ENCODE results near the gene DTNB. TPM values are rescaled to one million over a fixed set of nuclear protein-coding genes. Genes with fewer than 3 reads are reported as not detected.
A peak's percentile ranks its signal among the peaks of the same experiment; 100 is the strongest.

DTNB gene
- total RNA-seq, 1 experiment from 2014 or later: 12.3 TPM

DNA sequence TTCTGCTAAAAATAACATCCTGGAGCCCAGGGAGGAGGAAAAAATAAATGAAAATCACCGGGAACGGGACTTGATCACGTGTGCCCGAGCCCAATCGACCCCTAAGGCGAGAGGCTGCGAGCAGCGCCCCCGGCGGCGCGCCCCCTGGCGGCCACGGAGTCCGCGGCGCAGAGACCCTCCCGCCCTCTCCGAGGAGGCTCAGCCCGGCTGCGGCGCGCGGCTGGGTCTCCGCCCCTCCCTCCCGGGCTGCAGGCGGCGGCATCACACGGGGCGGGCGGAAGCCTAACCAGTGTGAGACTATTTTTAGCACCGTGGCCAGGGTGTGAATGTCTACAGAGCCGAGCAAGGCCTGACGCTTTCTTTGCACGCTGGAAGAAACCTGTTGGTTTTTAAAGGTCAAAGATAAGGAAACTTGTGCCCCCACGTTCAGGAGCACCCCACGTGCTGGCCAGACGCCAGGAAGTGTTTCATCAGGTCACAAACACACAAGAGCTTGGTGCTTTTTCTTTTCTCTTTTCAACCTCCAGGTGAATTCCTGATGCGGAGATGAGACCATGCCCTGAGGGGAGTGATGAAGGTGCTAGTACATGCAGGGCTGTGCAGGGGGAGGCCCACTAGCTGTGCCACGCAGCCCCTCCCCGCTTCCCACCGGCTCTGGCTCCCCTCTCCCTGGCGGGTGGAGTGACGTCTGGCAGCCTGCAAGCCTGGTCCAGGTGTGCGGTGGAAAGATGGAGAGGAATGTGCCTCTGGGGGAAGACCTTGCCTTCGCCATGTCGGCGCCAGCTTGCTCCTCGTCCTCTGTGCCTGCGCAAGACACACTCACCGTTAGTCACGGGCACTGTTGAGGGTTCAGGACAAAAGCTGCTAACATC lies 296.4 kb downstream of the DTNB start:
- in situ Hi-C loops (cut with HindIII; ENCODE audit: low pct_unique_long_range_greater_than_20kb, low sequenced_read_pairs): no loop called here
- peak; percentile 90 for DNase-seq (ENCODE audit: low read depth)

DNA sequence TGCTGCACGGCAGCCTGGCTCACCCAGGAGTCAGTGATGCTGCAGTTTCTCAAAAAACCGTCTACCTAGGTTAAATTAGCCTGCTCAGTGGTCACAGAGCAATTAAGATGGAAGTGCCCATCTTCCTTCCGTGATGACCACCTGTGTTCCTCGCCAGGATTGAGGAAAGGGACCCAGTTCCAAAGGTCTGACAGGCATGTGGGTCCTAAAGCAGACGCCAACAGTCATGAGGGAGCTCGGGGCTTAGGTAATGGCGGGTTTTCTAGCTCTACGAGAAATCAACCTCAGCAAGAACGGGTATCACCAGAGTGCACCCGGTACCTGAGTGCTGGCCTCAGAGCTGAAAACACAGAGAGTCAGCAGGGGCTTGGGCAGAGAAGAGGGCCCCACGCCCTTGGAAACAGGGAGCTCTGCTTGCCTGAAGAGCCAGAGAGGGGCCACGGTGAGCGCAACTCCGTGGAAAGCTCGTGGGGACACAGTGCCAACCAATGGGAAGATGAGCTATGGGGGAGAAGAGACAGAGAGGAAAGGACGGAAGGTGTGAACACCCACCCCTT lies 297.3 kb downstream of the DTNB start:
- DNase-seq (ENCODE audit: low read depth): no peak
- in situ Hi-C loops (cut with HindIII; ENCODE audit: low pct_unique_long_range_greater_than_20kb, low sequenced_read_pairs): no loop called here

DNA sequence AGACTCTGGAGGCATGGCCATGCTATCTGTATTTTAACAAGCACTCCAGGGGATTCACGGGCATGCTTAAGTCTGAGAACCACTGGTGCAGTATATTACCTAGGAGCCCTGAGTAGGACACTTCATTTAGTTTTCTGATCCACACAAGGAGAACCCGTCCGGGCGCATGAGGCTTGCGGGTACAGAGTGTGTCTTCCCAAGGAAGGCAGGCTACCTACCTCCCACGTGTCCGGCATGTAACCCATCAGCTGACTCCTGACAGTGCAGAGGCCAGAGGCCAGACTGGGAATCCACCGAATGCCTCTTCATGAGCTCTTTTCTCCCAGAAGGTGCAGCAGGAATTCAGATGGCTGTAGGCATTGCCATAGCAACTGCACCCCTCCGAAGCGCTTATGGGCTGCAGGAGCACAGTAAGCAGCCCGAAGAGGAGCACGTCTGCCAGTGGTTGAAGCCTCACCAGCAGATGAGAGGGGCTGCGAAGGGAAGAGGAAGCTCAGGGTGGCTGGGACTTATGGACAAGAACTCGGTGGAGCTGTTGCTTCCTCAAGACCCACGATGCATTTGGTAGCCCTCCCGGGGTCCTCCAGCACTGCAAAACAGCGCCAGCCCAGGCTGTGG lies 297.9 kb downstream of the DTNB start:
- in situ Hi-C loops (cut with HindIII; ENCODE audit: low pct_unique_long_range_greater_than_20kb, low sequenced_read_pairs): no loop called here
- no peak for DNase-seq (ENCODE audit: low read depth)

DNA sequence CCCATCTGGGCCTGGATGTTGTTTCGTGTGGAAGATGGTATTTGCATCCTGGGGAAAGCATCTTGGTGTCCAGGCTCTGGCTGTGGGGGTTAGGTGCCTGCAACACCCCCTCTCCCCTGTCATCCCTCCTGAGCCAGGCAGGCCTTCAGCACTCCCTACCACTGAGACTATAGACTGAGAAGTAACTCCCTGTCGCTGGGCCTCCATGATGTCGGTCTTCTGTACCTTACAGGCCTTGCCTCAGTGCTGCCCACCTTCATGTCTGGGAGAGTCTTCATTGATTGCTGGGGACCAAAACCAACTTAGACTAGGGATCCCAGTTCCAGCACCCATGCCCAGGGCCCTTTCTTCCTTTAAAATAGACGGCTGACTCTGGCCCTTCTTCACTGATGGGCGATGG lies 298.6 kb downstream of the DTNB start:
- in situ Hi-C loops (cut with HindIII; ENCODE audit: low pct_unique_long_range_greater_than_20kb, low sequenced_read_pairs): no loop called here

DNA sequence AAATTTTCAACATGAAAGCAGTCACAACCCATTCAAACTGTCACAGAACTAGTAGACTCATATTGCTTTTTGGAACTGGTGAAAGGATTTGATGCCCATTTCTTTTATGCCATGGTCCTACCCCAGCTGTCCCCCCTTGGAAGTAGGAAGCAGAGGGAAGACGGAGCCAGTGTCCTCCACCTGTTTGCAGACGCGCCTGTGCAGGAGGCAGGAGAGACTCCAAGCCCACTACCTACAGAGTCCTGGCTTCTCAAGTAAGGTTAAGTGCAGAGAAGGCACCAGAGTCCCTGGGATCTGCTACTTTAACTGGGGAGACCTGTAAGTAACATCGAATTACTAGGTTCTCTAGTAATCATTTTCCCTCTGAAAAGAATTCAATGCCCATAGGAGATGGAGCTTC lies 299.0 kb downstream of the DTNB start:
- no peak for DNase-seq (ENCODE audit: low read depth)
- in situ Hi-C loops (cut with HindIII; ENCODE audit: low pct_unique_long_range_greater_than_20kb, low sequenced_read_pairs): no loop called here

More for the DNA sequence above, 298.6 kb downstream of the DTNB start:
- no peak for DNase-seq (ENCODE audit: low read depth)

DNA sequence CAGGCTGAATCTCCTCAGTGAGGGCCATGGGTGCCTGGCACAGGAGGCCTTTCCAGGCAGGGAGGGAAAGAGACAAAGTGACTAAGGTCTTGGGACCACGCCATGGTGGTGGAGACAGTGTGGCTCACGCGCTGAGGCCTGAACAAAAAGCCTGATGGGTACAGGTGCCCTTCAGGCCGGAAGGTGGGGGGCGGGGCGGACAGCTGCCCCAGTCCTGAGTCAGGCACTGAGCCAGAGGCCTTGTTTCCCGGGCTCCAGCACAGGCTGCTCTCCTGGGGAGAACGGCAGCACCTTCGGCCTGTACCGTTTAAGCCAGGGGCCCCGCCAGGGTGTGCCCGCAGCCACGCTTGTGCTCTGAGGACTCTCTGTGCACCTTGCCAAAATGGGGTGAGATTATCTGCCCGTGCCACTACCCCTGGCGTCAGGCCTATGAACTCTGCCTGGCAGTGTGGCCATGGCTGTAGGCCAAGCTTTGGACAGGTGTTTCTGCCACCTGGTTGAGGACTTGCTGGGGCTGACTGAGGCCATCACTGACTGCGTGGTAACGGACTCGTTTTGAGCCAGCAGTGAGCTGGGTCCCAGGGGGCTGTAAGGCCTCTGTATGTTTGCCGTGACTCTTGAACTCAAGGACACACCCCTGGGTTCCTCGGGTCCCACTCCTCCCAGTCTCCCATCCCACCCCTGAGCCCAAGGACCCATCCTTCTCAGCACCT lies 300.0 kb downstream of the DTNB start:
- no peak for DNase-seq (ENCODE audit: low read depth)
- in situ Hi-C loops (cut with HindIII; ENCODE audit: low pct_unique_long_range_greater_than_20kb, low sequenced_read_pairs): no loop called here

DNA sequence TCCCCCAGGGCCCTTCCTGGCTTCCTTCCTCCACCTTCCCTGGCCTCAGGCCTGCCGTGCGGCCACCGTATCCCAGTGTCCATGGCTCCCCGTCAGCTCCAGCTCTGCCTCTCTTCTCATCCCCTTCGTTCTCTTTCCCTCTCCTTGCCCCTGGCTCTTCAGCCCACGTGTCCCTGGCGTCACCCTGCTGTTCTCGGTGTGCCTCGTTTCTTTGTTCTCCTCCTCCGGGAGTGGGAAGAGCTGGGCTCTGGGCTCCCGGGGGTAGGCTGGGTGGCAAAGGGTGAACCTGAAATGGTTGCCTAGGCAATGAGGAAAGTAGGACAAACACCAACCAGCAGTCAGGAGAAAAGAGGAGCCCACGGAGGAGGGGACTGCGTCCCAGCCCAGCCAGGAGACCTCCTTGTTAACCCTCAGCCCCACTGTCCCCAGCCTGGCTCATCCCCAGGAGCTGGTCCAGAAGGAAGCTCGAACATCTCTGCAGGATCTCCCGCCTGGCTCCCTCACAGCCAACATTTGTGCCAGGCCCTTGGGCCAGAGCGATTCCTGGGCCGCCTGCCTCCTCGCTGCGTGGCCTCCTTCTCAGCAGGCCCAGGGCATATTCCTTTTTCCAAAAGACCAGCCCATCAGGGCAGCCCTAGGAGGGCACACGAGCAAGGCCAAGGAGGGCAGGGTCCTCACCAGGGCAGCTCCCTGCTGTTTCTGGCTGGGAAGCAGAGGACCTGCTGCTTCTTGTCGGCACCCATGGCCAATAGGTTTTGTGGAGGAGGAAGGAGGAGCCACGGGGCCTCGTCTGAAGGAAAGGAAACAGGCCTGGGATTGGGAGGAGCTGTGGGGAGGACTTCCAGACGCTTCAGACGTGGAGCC lies 300.7 kb downstream of the DTNB start:
- DNase-seq (ENCODE audit: low read depth): no peak
- in situ Hi-C loops (cut with HindIII; ENCODE audit: low pct_unique_long_range_greater_than_20kb, low sequenced_read_pairs): no loop called here

DNA sequence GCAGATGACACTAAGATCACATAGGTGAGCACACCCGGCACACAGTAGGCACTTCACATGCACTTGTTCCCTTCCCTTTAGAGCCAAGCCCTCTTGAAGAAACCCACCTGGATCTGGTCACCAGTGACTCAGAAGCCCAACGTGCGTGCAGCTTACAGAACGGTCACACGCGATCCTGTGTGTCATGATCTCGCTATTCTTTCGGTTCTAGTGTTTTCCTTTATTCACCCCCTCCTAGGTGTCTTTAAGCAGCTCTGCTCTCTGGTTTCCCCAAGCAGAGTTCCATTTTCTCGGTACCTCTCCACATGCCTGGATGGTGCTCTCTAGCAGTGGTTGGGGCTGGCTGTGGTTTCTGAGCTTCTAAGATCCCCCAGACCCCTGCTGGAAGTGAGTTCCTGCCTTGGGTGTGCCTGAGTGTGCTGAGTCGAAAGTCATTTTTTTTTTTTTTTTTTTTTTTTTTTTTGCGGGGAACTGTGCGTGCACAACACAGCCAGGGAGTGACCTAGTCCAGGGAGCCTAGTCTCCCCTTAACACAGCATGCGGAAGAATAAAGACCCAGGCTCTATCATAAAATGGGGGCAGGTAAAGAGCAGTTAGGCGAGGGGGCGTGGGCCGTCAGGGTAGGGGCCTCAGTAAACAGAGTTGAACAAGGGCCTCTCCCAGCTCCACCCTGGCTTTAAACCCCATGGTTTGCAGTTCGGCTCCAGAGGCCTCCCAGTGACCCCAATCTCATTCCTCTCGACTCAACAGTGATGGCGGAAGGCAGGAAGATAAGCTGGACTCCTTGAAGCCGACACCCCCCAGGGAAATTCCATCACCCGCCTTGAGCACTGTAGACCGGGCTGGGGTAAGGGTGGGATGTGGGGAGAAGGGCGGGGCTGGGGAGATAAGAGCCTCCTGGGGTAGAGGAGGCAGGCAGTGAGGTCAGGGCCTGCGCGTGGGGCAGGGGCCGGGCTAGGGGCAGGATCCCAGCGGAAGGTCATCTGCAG lies 301.8 kb downstream of the DTNB start:
- DNase-seq (ENCODE audit: low read depth): no peak
- in situ Hi-C loops (cut with HindIII; ENCODE audit: low pct_unique_long_range_greater_than_20kb, low sequenced_read_pairs): no loop called here

DNA sequence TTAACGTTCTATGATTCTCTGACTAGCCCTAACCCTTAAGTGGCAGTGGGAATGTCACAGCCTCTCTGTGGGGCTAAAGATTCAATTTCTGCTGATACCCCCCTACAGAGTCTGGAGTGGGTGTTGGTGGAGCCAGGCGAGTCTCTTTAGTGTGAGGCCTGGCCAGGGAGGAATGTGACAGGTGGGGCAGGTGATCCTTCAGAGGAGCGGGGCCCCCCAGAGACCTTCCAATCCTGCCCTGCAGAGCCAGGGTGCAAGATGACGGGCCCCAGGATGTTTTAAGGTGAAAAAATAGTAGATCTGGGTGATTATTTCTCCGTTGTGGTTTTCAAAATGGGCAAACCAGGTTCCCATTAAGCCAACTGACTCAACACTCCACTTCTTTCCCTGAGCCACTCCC lies 303.5 kb downstream of the DTNB start:
- in situ Hi-C loops (cut with HindIII; ENCODE audit: low pct_unique_long_range_greater_than_20kb, low sequenced_read_pairs): no loop called here
- no peak for DNase-seq (ENCODE audit: low read depth)

DNA sequence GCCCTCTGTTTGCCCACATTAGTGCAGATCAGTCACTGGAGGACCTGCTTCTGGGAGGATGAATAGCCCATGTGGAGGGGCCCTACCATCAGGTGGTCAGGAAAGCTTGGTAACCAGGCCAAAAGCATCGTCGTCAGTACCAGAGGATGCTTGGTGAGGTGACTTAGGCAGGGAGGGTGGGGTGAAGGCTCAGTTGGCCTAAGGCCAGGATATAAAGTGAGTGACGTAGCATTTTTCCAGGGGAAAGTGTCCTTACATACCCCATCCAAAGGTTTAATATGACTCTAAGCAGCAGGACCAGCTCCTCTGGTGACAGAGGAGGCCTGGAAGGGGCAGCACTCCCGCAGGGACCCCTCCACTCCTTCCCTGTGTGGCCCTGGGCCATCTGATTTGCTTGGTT lies 303.9 kb downstream of the DTNB start:
- DNase-seq (ENCODE audit: low read depth): no peak
- in situ Hi-C loops (cut with HindIII; ENCODE audit: low pct_unique_long_range_greater_than_20kb, low sequenced_read_pairs): no loop called here

DNA sequence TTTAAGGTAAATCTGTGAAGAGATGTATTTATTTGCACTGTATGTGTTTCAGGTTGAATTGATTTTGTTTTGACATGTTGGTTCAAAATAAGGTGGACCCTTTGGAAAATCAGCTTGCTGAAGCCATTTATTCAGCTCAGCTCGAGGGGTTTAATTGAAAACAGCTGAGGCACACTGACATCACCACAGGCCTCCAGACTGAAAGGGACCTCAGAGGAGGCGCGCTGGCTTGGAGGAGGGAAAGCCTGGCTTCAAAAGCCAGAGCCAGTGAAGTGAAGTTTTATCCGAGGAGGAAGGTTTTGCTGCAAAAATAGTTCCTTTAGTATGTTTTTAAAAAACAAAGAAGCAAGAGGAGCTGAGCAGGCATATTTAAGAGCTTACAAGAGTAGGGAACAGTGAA lies 304.7 kb downstream of the DTNB start:
- DNase-seq (ENCODE audit: low read depth): no peak
- in situ Hi-C loops (cut with HindIII; ENCODE audit: low pct_unique_long_range_greater_than_20kb, low sequenced_read_pairs): no loop called here

DNA sequence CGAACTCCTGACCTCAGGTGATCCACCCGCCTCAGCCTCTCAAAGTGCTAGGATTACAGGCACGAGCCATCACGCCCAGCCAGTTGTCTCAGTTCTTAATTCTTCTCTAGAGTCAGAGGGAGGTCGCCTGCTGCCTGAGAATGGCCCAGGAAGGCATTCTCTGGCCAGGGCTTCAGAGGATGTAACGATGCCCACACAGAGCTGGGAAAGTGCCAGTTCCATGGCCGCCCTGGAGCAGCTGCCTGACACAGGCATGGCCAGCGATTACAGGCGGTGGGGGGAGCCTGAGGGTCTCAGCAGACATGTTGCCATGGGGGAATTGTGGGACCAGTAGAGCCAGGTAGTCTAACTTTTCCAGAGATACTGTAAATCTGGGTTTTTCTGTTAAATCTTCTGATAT lies 306.1 kb downstream of the DTNB start:
- no peak for DNase-seq (ENCODE audit: low read depth)
- in situ Hi-C loops (cut with HindIII; ENCODE audit: low pct_unique_long_range_greater_than_20kb, low sequenced_read_pairs): no loop called here

DNA sequence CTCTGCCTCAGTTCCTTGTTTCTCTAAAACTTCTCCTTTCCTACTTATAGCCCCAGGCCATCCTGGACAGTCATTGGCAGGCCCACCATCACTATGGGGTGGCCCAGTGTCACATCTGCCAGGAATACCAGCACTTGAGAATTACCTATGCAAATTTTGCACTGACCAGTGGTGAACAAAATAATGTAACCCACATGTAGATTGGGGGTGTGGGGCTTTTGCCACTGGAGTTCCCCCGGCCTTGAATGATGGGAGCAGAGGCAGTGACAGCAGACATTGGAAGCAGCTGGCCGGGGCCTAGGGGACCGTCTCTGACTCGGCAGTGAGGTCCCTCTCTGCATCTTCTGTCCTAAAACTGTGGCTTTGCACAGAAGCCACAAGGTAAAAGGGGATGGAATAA lies 306.7 kb downstream of the DTNB start:
- DNase-seq (ENCODE audit: low read depth): no peak
- in situ Hi-C loops (cut with HindIII; ENCODE audit: low pct_unique_long_range_greater_than_20kb, low sequenced_read_pairs): no loop called here

DNA sequence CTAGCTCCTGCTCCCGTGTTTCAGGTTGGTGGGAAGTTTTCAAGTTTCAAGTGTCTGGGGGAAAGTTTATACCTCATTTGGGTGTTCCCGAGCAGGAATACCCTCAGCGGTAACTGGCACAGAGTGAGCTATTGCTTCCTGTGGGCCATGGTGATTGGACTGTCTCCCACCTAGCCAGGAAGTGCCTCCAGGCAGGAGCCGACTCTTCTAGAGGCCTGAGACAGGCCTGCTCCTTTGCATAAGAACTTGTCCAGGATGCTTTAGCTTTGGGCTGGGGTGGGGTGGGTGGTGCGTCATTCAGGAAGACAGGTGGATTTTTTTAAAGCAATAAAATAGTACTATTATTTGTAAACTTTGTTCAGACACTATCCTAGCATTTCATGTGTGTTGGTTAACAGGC lies 308.1 kb downstream of the DTNB start:
- in situ Hi-C loops (cut with HindIII; ENCODE audit: low pct_unique_long_range_greater_than_20kb, low sequenced_read_pairs): no loop called here
- DNase-seq (ENCODE audit: low read depth): no peak

DNA sequence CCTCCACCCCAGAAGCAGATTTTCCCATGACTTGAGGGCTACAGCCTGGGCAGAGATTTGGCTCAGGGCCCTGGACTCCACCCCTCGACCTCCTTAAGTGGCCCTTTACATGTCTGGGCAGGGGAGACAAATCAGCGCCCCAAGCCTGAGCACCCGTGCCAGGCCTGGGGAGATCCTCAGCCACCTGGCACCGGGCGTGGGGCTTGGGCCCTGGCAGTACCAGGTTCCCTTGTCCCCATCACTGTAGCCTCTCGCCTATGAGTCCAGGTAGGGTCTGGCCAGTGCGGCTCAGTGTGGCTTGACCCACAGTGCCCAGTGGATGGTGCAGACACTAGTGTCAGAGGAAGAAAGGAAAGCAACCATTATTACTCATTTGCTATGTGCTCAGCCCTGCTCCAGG lies 309.6 kb downstream of the DTNB start:
- in situ Hi-C loops (cut with HindIII; ENCODE audit: low pct_unique_long_range_greater_than_20kb, low sequenced_read_pairs): no loop called here
- DNase-seq (ENCODE audit: low read depth): no peak

DNA sequence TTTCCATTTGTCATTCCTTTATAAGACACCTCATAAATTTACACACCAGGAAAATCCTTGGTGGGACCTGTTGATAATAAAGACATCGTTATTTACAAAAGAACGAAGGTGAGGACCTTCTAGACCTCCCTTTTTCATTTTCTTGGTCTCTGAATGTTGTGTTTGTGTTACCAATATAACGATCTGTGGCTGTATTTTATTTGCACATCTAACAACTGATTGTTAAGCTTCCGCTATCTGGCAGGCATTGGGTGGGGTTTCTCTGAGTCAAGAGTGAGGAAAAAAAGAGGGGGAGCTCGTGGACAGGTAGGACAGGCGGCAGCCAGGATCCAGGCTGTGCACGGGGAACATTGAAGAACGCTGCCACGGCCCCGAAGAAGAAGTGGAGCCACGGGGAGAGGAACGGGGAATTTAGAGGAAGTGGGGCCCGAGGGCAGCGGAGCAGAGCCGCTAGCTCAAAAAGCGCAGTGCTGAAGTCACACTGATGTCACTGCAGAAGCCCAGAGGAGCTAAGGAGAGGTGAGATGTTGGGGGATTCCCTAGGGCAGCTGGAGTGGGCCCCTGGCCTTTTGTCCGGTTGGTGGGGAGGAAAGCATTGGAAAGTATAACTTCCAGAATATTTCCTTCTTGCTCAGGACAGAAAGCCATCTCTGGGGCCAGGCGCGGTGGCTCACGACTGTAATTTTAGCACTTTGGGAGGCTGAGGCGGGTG lies 310.8 kb downstream of the DTNB start:
- DNase-seq (ENCODE audit: low read depth): no peak
- in situ Hi-C loops (cut with HindIII; ENCODE audit: low pct_unique_long_range_greater_than_20kb, low sequenced_read_pairs): no loop called here

DNA sequence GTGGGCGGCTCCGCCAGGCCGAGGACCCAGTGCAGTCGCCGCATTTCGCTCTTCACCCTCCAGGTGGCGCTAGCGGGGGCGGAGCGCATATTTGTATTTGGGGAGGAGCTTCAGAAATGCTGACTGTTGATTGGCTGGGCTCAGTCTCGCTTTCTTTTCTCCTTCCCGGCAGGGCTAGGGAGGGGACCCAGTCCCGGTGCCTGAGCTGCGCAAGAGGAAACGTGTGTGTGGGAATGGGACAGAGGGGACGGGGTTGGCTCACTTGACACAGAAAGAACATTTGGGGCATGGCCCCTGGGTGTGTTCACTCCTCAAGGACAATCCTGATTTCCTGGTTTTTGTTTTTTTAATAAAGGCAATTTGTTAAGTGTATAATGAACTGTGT lies 311.3 kb downstream of the DTNB start:
- DNase-seq (ENCODE audit: low read depth): peak; percentile 93
- in situ Hi-C loops (cut with HindIII; ENCODE audit: low pct_unique_long_range_greater_than_20kb, low sequenced_read_pairs): no loop called here
